Bronchial epithelial cell (primary cell): ENCODE measurements around the gene NUP155. TPM values are rescaled to one million over a fixed set of nuclear protein-coding genes. Genes with fewer than 3 reads are reported as not detected.
"Not testable (repeated sequence)": the region's sequence is repeated elsewhere in the genome, so short reads cannot be mapped to it uniquely, and the experiment has no call there.

ENCODE experiments used
- DNase-seq: peaks from one replicate; pipeline ENCODE4 v3.0.0-alpha.2; 2010; ENCODE audit warnings: low read depth
- FAIRE-seq: peaks from 2 replicates; lab custom pipeline; 2011; peaks lifted over from hg19 to GRCh38; lab: Jason Lieb, UNC
- H3K27me3 ChIP-seq: 2 replicates; pipeline ENCODE4 v1.5.1; 2011; ENCODE audit warnings: low read length; ENCODE audit not compliant: control insufficient read depth, insufficient read depth
- H3K36me3 ChIP-seq: 2 replicates; pipeline ENCODE4 v1.5.1; 2011; ENCODE audit warnings: low read length; ENCODE audit not compliant: control insufficient read depth, insufficient read depth
- H3K4me3 ChIP-seq: 2 replicates; pipeline ENCODE4 v1.5.1; 2011; ENCODE audit warnings: mild to moderate bottlenecking, low read depth, low read length, control low read depth
- total RNA-seq: library from RNA; depleted of rRNA; stranded (reverse); fragments of >200 nt; gene quantifications from 2 replicates; pipeline ENCODE4 v1.2.1, GENCODE V29; 2014
- TF ChIP-seq, protein P1 (sequence below): IDR thresholded peaks from 2 replicates; pipeline ENCODE4 v1.5.1; 2011; ENCODE audit warnings: mild to moderate bottlenecking, moderate library complexity, low read length, control low read depth, inconsistent platforms; ENCODE audit not compliant: insufficient read depth, severe bottlenecking

NUP155 gene
- total RNA-seq, 1 donor from 2014 or later, result 24.0 TPM

DNA sequence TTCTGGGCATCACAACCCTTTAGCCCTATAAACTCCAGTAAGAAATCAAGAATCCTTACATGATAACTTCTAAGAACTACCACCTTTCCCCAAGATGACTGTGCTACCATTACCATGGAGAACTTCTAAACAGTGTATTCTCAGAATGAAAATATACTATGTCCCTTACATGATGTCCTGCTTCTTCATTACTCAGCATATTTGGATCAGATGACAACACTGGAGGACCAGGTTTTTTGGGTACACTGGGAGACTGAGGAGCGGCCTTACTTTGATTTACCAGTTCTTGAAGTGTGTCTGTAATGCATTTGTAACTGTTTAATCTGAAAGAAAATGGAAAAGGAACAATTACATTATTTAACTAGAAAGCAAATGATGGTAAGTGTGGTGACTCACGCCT is 66.0 kb downstream of the NUP155 start:
- Histone ChIP-seq H3K36me3 (peaks cover 7% of the 10 kb centered on the region), H3K4me3 (no peak overlapping the region), H3K27me3 (no peaks in the 10 kb centered on the region)
- TF ChIP-seq, protein P1, sequence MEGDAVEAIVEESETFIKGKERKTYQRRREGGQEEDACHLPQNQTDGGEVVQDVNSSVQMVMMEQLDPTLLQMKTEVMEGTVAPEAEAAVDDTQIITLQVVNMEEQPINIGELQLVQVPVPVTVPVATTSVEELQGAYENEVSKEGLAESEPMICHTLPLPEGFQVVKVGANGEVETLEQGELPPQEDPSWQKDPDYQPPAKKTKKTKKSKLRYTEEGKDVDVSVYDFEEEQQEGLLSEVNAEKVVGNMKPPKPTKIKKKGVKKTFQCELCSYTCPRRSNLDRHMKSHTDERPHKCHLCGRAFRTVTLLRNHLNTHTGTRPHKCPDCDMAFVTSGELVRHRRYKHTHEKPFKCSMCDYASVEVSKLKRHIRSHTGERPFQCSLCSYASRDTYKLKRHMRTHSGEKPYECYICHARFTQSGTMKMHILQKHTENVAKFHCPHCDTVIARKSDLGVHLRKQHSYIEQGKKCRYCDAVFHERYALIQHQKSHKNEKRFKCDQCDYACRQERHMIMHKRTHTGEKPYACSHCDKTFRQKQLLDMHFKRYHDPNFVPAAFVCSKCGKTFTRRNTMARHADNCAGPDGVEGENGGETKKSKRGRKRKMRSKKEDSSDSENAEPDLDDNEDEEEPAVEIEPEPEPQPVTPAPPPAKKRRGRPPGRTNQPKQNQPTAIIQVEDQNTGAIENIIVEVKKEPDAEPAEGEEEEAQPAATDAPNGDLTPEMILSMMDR, result no peak
- FAIRE-seq (no peak), DNase-seq (no peak)

- not testable (repeated sequence) for FAIRE-seq, H3K27me3 ChIP-seq, H3K36me3 ChIP-seq
These were observed 74.6 kb downstream of the NUP155 start for GRCh38 chr5:37296313-37296712.

DNA sequence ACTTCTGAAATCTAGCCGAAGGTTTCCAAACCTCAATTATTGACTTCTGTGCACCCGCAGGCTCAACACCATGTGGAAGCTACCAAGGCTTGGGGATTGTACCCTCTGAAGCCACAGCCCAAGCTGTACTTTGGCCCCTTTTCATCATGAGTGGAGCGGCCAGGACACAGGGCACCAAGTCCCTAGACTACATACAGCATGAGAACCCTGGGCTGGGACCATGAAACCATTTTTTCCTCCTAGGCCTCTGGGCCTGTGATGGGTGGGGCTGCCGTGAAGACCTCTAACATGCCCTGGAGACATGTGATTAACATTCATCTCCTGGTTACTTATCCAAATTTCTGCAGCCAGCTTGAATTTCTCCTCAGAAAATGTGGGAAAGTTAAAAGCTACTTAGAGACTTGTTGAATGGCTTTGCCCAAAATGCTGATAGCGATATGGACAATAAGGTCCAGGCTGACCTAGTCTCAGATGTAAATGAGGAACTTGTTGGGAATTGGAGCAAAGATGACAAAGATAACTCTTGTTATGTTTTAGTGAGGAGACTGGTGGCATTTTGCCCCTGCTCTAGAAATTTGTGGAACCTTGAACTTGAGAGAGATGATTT is 87.6 kb downstream of the NUP155 start:
- TF ChIP-seq, protein P1, result no peak
- FAIRE-seq (no peak), DNase-seq (no peak)
- Histone ChIP-seq H3K27me3 (no peaks in the 10 kb centered on the region), H3K36me3 (no peaks in the 10 kb centered on the region), H3K4me3 (no peak overlapping the region)

More at GRCh38 chr5:37296313-37296712, 74.6 kb downstream of the NUP155 start:
- H3K4me3 ChIP-seq, result not testable (repeated sequence)
- peak; percentile 61 for DNase-seq

DNA sequence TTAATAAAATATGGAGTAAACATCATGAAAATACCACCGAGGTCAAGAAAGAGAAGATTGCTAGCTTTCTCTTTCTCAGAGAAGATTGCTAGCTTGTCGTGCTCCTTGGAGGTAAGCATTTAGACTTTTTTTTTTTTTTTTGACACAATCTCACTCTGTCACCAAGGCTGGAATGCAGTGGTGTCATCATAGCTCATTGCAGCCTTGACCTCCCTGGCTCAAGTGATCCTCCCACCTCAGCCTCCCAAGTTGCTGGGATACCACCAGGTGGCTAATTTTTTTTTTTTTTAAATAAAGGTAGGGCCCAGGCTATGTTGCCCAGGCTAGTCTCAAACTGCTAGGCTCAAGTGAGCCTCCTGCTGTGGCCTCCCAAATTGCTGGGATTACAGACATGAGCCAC is 95.4 kb downstream of the NUP155 start:
- no peak overlapping the region for H3K4me3 ChIP-seq
- no peaks in the 10 kb centered on the region for H3K36me3 ChIP-seq
- DNase-seq, result no peak
- FAIRE-seq, result no peak
- TF ChIP-seq, protein P1, result no peak
- H3K27me3 ChIP-seq, result no peaks in the 10 kb centered on the region

- Histone ChIP-seq H3K27me3 (no peaks in the 10 kb centered on the region), H3K36me3 (no peaks in the 10 kb centered on the region), H3K4me3 (no peak overlapping the region)
- FAIRE-seq (no peak), DNase-seq (peak; percentile 63)
- TF ChIP-seq, protein P1, result no peak
These were observed 98.4 kb downstream of the NUP155 start for GRCh38 chr5:37272511-37272910.

GRCh38 chr5:37268100-37268499 is 102.8 kb downstream of the NUP155 start:
- H3K36me3 ChIP-seq, H3K4me3 ChIP-seq, DNase-seq, FAIRE-seq, H3K27me3 ChIP-seq: not testable (repeated sequence)

DNA sequence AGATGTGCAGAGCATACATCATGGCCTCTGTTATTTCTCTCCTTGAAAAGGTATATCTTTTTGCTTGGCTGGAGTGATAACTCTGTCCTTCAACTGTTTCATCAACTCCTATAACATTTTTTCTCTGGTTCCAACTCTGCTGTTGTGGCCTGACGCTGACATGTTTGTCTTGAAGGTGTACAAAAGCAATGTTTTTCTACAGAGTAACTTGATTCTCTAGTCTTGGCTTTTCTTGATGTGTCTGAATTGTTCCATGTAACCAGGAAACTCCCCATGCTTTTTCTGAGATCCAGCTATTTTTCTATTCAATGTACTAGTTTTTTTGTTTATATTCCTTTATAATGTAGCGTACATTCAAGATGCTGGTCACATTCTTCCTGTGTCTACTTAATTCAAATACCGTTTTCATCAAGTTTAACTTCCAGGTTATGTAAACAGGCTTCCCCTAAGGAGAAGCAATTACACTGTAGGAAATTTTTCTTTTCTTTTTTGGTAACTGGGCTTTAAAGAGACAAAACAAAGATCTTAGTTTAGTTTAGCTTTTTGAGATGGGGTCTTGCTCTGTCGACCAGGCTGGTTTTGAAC is 115.0 kb downstream of the NUP155 start:
- no peaks in the 10 kb centered on the region for H3K27me3 ChIP-seq
- DNase-seq (no peak), FAIRE-seq (no peak)
- TF ChIP-seq, protein P1, result no peak
- no peak overlapping the region for H3K4me3 ChIP-seq
- no peaks in the 10 kb centered on the region for H3K36me3 ChIP-seq
